Progenitor cell of endocrine pancreas (in vitro differentiated cells): ENCODE results near the gene CACNG4. TPM values are rescaled to one million over a fixed set of nuclear protein-coding genes. Genes with fewer than 3 reads are reported as not detected.
A peak's percentile ranks its signal among the peaks of the same experiment; 100 is the strongest.

Experiments used
- DNase-seq: peaks from one replicate; pipeline ENCODE4 v3.0.0; 2021; ENCODE audit warnings: low spot score; ENCODE audit not compliant: unreplicated experiment
- H3K27ac Mint-ChIP-seq: 2 replicates; pipeline ENCODE4 v1.8.0; 2021; ENCODE audit warnings: mild to moderate bottlenecking, moderate library complexity, mixed read lengths
- H3K27me3 Mint-ChIP-seq: 2 replicates; pipeline ENCODE4 v1.8.0; 2021; ENCODE audit warnings: mixed read lengths
- H3K36me3 Mint-ChIP-seq: 2 replicates; pipeline ENCODE4 v1.8.0; 2022; ENCODE audit warnings: mixed read lengths; ENCODE audit not compliant: insufficient read depth
- H3K4me1 Mint-ChIP-seq: 2 replicates; pipeline ENCODE4 v1.8.0; 2021; ENCODE audit warnings: low read depth, mixed read lengths
- H3K4me3 Mint-ChIP-seq: 2 replicates; pipeline ENCODE4 v1.8.0; 2021; ENCODE audit warnings: low read depth, mild to moderate bottlenecking, moderate library complexity, mixed read lengths
- H3K9me3 Mint-ChIP-seq: 2 replicates; pipeline ENCODE4 v1.8.0; 2021; ENCODE audit warnings: low read depth, mixed read lengths
- CTCF ChIP-seq: fragments of 200-600 bp; sonication (generic); IDR thresholded peaks from one replicate; pipeline ENCODE4 v1.5.0; 2021; ENCODE audit warnings: antibody characterized with exemption, mild to moderate bottlenecking; ENCODE audit not compliant: unreplicated experiment
- total RNA-seq: library from RNA; stranded (reverse); gene quantifications from 2 replicates; pipeline ENCODE4 v1.2.1, GENCODE V29; 2021

The CACNG4 gene
- total RNA-seq, 1 donor from 2014 or later = 6.5 TPM

DNA sequence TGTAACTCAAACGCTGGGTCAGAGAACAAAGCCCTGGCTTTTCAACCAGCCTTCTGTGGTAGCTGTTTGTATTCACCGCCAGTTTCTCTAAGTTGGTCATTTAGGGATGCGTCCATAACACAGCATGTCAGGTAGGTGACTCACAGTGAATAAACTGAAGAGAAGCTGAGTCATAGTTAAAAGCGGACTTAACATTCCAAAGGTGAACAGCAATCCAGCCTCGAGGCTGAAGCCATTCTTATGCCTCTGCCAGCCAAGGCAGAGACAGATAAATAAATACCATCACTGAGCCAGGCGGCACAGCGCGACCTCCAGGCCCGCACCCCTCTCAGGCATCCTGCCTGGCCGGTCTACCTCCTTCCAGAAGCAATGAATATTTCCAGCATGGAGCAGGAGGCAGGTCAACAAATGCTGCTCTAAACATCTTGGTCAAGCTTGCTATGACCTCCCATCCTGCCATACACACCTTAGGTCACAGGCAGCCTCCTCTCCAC lies 12.4 kb upstream of the CACNG4 start:
- TF ChIP-seq CTCF = no peak
- peak overlapping the region; percentile 97 for H3K27ac Mint-ChIP-seq
- H3K4me1 Mint-ChIP-seq = peaks cover 21% of the 10 kb centered on the region
- peaks cover 3% of the 10 kb centered on the region for H3K36me3 Mint-ChIP-seq
- peaks cover 7% of the 10 kb centered on the region for H3K9me3 Mint-ChIP-seq
- no peak for DNase-seq
- H3K4me3 Mint-ChIP-seq = no peak overlapping the region
- peaks cover 9% of the 10 kb centered on the region for H3K27me3 Mint-ChIP-seq

DNA sequence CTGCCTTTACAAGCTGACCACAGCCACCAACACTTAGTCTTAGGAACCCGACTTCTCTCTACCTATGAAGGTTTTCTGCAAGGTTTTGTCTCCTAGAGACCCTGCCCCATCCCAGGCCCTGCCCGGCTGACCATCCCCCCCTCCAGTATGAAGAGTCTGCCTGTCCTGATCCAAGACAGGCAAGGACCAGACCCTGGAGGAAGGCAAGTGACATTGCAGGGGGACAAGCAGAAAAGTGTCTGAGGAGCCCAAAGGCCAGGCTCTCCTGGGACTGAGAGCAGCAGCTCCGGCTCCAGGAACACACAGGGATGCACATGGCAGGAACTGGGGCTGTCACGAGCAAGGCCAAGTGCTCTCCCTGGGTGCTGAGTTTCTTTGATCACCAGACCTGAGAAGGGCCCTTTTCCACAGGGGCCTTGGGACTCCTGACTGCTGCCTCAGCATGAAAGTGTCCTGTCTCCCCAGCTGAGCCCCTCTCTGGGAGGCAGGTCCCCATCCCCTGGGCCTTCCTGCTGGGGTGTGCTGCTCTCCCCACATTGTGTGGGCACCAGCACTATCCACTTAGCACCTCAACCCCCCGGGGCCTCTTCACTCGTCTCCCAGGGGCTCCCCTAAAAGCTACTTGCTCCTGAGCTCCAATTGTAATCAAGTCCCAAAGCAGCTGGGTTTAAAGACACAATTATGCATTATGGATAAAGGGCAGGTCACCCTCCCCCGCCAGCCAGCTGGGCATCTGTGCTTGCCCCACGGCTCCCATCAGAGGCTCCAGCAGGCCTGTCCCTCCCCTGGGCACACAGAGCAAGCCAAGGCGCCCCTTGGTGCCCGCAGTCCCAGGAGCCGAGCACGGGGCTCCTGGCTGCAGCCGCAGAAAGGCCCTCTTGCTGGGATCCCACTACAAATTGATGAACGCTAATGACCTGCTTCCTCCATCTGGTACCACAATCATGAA lies 11.6 kb upstream of the CACNG4 start:
- Mint-ChIP-seq H3K4me3 (no peak overlapping the region), H3K27ac (peak overlapping the region; percentile 97), H3K9me3 (peaks cover 7% of the 10 kb centered on the region), H3K27me3 (peaks cover 9% of the 10 kb centered on the region), H3K36me3 (peaks cover 3% of the 10 kb centered on the region), H3K4me1 (peaks cover 22% of the 10 kb centered on the region)
- TF ChIP-seq CTCF = no peak
- DNase-seq = no peak

DNA sequence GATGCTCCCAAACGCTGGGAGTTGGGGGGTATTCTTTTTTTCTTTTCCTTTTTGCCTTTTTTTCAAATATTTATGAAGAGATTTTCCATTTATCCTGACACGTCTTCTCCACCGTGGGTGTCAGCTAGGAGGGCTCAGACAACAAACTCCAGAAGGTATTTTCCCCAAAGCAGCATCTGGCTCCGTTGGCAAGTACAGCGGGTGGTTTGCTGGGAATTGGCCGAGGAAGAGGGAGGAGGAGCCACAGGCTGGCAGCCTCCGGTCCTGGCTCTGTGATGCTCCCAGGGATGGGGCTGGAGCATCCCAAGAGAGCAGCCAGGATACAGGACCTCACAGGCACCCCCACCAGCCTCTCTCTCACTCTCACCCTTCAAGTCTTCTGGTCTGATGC lies 10.9 kb upstream of the CACNG4 start:
- DNase-seq = no peak
- Mint-ChIP-seq H3K27me3 (peaks cover 9% of the 10 kb centered on the region), H3K27ac (peak overlapping the region; percentile 78), H3K9me3 (peaks cover 7% of the 10 kb centered on the region), H3K36me3 (peaks cover 3% of the 10 kb centered on the region), H3K4me1 (peaks cover 25% of the 10 kb centered on the region), H3K4me3 (no peak overlapping the region)
- no peak for TF ChIP-seq CTCF

DNA sequence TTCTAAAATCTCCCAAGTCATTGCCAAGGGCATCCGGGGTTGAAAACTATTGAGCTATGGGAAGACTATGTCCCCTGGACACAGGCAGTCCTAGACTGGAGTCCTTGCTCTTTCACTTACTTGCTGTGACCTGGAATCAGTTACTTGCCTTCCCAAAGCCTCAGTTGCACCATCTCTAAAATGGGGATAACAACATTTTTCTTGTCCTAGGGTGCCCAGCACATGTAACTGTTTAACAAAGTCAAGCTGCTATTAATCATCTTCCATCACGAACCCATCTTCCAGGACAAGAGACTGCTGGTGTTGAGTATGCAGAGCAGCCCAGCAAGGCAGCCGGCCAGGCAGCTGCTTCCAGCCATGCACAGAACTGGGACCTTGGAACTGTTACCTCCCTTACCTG lies 9.9 kb upstream of the CACNG4 start:
- no peak overlapping the region for H3K27ac Mint-ChIP-seq
- peaks cover under 1% of the 10 kb centered on the region for H3K36me3 Mint-ChIP-seq
- peaks cover 5% of the 10 kb centered on the region for H3K9me3 Mint-ChIP-seq
- peaks cover 10% of the 10 kb centered on the region for H3K27me3 Mint-ChIP-seq
- H3K4me3 Mint-ChIP-seq = no peak overlapping the region
- no peak for TF ChIP-seq CTCF
- DNase-seq = no peak
- peaks cover 25% of the 10 kb centered on the region for H3K4me1 Mint-ChIP-seq

DNA sequence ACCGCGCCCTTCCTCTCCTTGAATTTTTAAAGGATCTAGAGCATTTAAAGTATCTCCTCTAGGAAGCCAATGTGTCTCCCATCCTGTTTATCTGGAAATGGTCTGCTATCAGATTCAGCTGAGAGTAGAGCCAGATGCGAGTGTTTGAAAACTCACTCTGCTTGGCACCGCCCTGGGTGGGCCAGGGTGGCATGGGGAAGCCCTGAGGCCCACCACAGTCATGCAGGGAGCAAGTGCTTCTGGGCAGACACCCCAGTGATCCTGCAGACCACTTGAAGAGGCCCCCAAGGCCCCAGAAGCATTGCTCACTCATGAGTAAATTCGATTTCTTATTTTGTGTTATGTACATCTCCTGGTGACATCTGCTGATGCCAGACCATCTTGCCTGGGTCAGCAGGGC lies 8.7 kb upstream of the CACNG4 start:
- no peak overlapping the region for H3K27ac Mint-ChIP-seq
- no peaks in the 10 kb centered on the region for H3K9me3 Mint-ChIP-seq
- H3K4me3 Mint-ChIP-seq = no peak overlapping the region
- no peaks in the 10 kb centered on the region for H3K36me3 Mint-ChIP-seq
- DNase-seq = no peak
- no peak for TF ChIP-seq CTCF
- peaks cover 18% of the 10 kb centered on the region for H3K27me3 Mint-ChIP-seq
- peaks cover 22% of the 10 kb centered on the region for H3K4me1 Mint-ChIP-seq
